GM18517 (cell line): ENCODE data around the gene ABCC9.

Experiments
- ATAC-seq: cut with Tn5 transposase; IDR thresholded peaks from one replicate; pipeline ENCODE4 v1.9.1; 2021; ENCODE audit warnings: mild to moderate bottlenecking, moderate library complexity; ENCODE audit not compliant: unreplicated experiment

Gene ABCC9

GRCh38 chr12:21776175-21776574, 165.1 kb downstream of the ABCC9 start:
- no peak for ATAC-seq

GRCh38 chr12:21775133-21775820, 165.9 kb downstream of the ABCC9 start:
- ATAC-seq, result no peak

GRCh38 chr12:21774358-21775132, 166.7 kb downstream of the ABCC9 start, which contains the start of gene KCNJ8:
TSS of gene KCNJ8 (minus strand) at chr12:21774706. CDS start at chr12:21773616, 1,090 bp downstream.
- ATAC-seq, result no peak

GRCh38 chr12:21773806-21774205, 167.4 kb downstream of the ABCC9 start:
- ATAC-seq, result no peak

- ATAC-seq, result no peak
These were observed 167.9 kb downstream of the ABCC9 start for GRCh38 chr12:21773263-21773741.

GRCh38 chr12:21771311-21771710, 169.9 kb downstream of the ABCC9 start:
- ATAC-seq, result no peak

GRCh38 chr12:21769307-21769706, 171.9 kb downstream of the ABCC9 start:
- no peak for ATAC-seq

- no peak for ATAC-seq
These were observed 174.8 kb downstream of the ABCC9 start for GRCh38 chr12:21766403-21766802.

- ATAC-seq, result no peak
These were observed 176.3 kb downstream of the ABCC9 start for GRCh38 chr12:21764950-21765349.

GRCh38 chr12:21764065-21764464, 177.2 kb downstream of the ABCC9 start:
- no peak for ATAC-seq

- ATAC-seq, result no peak
These were observed 177.7 kb downstream of the ABCC9 start for GRCh38 chr12:21763531-21763930.

GRCh38 chr12:21759737-21760136, 181.5 kb downstream of the ABCC9 start:
- ATAC-seq, result no peak

- ATAC-seq, result no peak
These were observed 183.5 kb downstream of the ABCC9 start for GRCh38 chr12:21757735-21758134.

GRCh38 chr12:21756699-21757098, 184.5 kb downstream of the ABCC9 start:
- ATAC-seq, result no peak

- ATAC-seq, result no peak
These were observed 189.7 kb downstream of the ABCC9 start for GRCh38 chr12:21751517-21751916.
